GM12878 (cell line): Measurements from ENCODE around the gene SPA17. TPM values are rescaled to one million over a fixed set of nuclear protein-coding genes. Genes with fewer than 3 reads are reported as not detected.

ENCODE experiments used
- BHLHE40 ChIP-seq, 2 experiments: fragments of 450-650 bp in 1 of 2; IDR thresholded peaks; 2 replicates each; pipeline ENCODE4 v1.6.1; 2011 to 2017; ENCODE audit warnings: low read depth in 2 of 2, borderline replicate concordance in 1 of 2, improper control_type of control experiment in 1 of 2, low read length in 1 of 2, mild to moderate bottlenecking in 1 of 2
- HDAC6 ChIP-seq: fragments of 200-600 bp; sonication (generic); IDR thresholded peaks from one replicate; pipeline ENCODE4 v1.8.0; 2017; ENCODE audit warnings: antibody characterized with exemption; ENCODE audit not compliant: unreplicated experiment
- RCOR1 ChIP-seq: conservative IDR thresholded peaks from 2 replicates; pipeline ENCODE4 v1.6.1; 2012; ENCODE audit warnings: low read depth, low read length, improper control_type of control experiment
- polyA plus RNA-seq, 11 experiments: library from polyadenylated mRNA; depleted of rRNA in 4 of 11; unstranded in 6 of 11; stranded (reverse) in 5 of 11; fragments of >200 nt; fragmentation: Nextera tagmentation in 4 of 11; fragmentation: Illumina TruSeq in 1 of 11; extraction: Ambion mirVana in 4 of 11; extraction: Trizol in 1 of 11; gene quantifications; 1 replicate in 1 of 11; 2 replicates in 10 of 11; pipeline versions ENCODE4 v1.2.1 to v1.2.3, GENCODE V29; 2011 to 2016; ENCODE audit warnings: inconsistent platforms in 2 of 11, missing spikeins in 2 of 11, low read depth in 1 of 11
- total RNA-seq, 4 experiments: library from RNA; depleted of rRNA in 3 of 4; stranded (reverse); fragments of >200 nt in 3 of 4; fragmentation: Illumina TruSeq in 1 of 4; extraction: Trizol in 1 of 4; gene quantifications; 2 replicates each; pipeline versions ENCODE4 v1.2.1 to v1.2.3, GENCODE V29; 2013 to 2021
- TF ChIP-seq, protein P1 (sequence below): IDR thresholded peaks from 2 replicates; pipeline ENCODE4 v1.6.1; 2012; ENCODE audit warnings: improper control_type of control experiment, low read depth, low read length; ENCODE audit not compliant: insufficient replicate concordance
- TF ChIP-seq, protein P2 (sequence below): fragments of 150-350 bp; IDR thresholded peaks from 2 replicates; pipeline ENCODE4 v1.6.1; 2014; ENCODE audit warnings: mild to moderate bottlenecking, low read depth, low read length

Gene SPA17
- total and polyA plus RNA-seq, 10 of the 15 experiments (the other 5 are each of a cell fraction or from before 2014, with no cell fraction given) = 2.9 to 13.2 (median 8.5) TPM

DNA sequence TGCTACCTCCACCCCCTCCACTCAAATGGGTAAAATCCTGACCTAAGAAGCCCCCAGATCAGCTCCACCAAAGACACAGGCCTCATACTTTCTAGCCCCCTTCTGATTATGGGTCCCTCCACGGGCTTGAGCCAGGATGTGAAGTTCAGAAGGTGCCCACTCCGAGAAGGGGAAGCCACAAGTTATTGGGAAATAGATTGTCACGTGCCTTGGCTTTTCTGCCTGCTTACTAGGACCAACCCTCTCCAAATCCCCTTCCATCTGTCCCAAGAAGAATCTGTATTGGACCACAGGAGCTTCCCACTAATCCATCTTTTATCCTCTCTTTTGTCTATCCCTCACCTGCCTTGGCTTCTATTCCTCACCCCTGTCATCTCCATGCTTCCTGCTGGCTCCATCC is 63.0 kb downstream of the SPA17 start (continued):
- TF ChIP-seq, protein P1, sequence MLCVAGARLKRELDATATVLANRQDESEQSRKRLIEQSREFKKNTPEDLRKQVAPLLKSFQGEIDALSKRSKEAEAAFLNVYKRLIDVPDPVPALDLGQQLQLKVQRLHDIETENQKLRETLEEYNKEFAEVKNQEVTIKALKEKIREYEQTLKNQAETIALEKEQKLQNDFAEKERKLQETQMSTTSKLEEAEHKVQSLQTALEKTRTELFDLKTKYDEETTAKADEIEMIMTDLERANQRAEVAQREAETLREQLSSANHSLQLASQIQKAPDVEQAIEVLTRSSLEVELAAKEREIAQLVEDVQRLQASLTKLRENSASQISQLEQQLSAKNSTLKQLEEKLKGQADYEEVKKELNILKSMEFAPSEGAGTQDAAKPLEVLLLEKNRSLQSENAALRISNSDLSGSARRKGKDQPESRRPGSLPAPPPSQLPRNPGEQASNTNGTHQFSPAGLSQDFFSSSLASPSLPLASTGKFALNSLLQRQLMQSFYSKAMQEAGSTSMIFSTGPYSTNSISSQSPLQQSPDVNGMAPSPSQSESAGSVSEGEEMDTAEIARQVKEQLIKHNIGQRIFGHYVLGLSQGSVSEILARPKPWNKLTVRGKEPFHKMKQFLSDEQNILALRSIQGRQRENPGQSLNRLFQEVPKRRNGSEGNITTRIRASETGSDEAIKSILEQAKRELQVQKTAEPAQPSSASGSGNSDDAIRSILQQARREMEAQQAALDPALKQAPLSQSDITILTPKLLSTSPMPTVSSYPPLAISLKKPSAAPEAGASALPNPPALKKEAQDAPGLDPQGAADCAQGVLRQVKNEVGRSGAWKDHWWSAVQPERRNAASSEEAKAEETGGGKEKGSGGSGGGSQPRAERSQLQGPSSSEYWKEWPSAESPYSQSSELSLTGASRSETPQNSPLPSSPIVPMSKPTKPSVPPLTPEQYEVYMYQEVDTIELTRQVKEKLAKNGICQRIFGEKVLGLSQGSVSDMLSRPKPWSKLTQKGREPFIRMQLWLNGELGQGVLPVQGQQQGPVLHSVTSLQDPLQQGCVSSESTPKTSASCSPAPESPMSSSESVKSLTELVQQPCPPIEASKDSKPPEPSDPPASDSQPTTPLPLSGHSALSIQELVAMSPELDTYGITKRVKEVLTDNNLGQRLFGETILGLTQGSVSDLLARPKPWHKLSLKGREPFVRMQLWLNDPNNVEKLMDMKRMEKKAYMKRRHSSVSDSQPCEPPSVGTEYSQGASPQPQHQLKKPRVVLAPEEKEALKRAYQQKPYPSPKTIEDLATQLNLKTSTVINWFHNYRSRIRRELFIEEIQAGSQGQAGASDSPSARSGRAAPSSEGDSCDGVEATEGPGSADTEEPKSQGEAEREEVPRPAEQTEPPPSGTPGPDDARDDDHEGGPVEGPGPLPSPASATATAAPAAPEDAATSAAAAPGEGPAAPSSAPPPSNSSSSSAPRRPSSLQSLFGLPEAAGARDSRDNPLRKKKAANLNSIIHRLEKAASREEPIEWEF = no peak
- TF ChIP-seq RCOR1 (no peak), BHLHE40 (IDR thresholded peaks at IDR 0.05; ENCODE audit: borderline replicate concordance in 1 of 2, low read depth in 2 of 2, low read length in 1 of 2) (no peak), HDAC6 (no peak)
- TF ChIP-seq, protein P2, sequence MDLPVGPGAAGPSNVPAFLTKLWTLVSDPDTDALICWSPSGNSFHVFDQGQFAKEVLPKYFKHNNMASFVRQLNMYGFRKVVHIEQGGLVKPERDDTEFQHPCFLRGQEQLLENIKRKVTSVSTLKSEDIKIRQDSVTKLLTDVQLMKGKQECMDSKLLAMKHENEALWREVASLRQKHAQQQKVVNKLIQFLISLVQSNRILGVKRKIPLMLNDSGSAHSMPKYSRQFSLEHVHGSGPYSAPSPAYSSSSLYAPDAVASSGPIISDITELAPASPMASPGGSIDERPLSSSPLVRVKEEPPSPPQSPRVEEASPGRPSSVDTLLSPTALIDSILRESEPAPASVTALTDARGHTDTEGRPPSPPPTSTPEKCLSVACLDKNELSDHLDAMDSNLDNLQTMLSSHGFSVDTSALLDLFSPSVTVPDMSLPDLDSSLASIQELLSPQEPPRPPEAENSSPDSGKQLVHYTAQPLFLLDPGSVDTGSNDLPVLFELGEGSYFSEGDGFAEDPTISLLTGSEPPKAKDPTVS = no peak
